HepG2 (cell line): ENCODE data around the gene CCL22. TPM values are rescaled to one million over a fixed set of nuclear protein-coding genes. Genes with fewer than 3 reads are reported as not detected.

Experiments
- AHDC1 ChIP-seq: sonication (generic); formaldehyde crosslinking; IDR thresholded peaks from 2 replicates; pipeline ENCODE4 v1.5.1; 2020; ENCODE audit warnings: mild to moderate bottlenecking, missing genetic modification reagents, borderline replicate concordance
- CBX2 ChIP-seq, 2 experiments: fragments of 200-600 bp in 1 of 2; sonication (generic); formaldehyde crosslinking in 1 of 2; IDR thresholded peaks; 2 replicates each; pipeline versions ENCODE4 v1.7.0 to v1.8.1; 2018 to 2022; ENCODE audit warnings: low read depth in 2 of 2, low read length in 1 of 2, mild to moderate bottlenecking in 1 of 2, missing genetic modification reagents in 1 of 2
- CBX5 ChIP-seq: sonication (generic); formaldehyde crosslinking; IDR thresholded peaks from 2 replicates; pipeline ENCODE4 v1.4.0; 2020; ENCODE audit warnings: missing genetic modification reagents, borderline replicate concordance
- CENPBD1 ChIP-seq: sonication (generic); formaldehyde crosslinking; IDR thresholded peaks from 2 replicates; pipeline ENCODE4 v1.8.0; 2022; ENCODE audit warnings: missing genetic modification reagents, low read depth, mild to moderate bottlenecking, borderline replicate concordance
- CHD4 ChIP-seq: fragments of 200-600 bp; sonication (generic); IDR thresholded peaks from 2 replicates; pipeline ENCODE4 v1.7.0; 2017; ENCODE audit warnings: mild to moderate bottlenecking, low read length, borderline replicate concordance
- ETV6 ChIP-seq: sonication (generic); formaldehyde crosslinking; conservative IDR thresholded peaks from 2 replicates; pipeline ENCODE4 v1.4.0; 2020; ENCODE audit warnings: missing genetic modification reagents
- IRF1 ChIP-seq: sonication (generic); formaldehyde crosslinking; IDR thresholded peaks from 2 replicates; pipeline ENCODE4 v1.4.0; 2020; ENCODE audit warnings: low read depth, mild to moderate bottlenecking, missing genetic modification reagents
- JARID2 ChIP-seq: sonication (generic); formaldehyde crosslinking; IDR thresholded peaks from 2 replicates; pipeline ENCODE4 v1.8.1; 2023; ENCODE audit warnings: missing genetic modification reagents, inconsistent platforms; ENCODE audit not compliant: insufficient replicate concordance
- KLF15 ChIP-seq: sonication (generic); formaldehyde crosslinking; IDR thresholded peaks from 2 replicates; pipeline ENCODE4 v1.8.1; 2023; ENCODE audit warnings: borderline replicate concordance, mild to moderate bottlenecking, inconsistent platforms, missing genetic modification reagents, mixed read lengths
- KLF9 ChIP-seq: IDR thresholded peaks from 2 replicates; pipeline ENCODE4 v1.6.1; 2016; ENCODE audit warnings: low read depth
- NCOR1 ChIP-seq: fragments of 200-600 bp; sonication (generic); IDR thresholded peaks from 2 replicates; pipeline ENCODE4 v1.7.0; 2017; ENCODE audit warnings: antibody characterized with exemption, low read length, borderline replicate concordance
- RAD51 ChIP-seq: fragments of 450-650 bp; IDR thresholded peaks from 2 replicates; pipeline ENCODE4 v1.6.1; 2016; ENCODE audit warnings: borderline replicate concordance
- RCOR2 ChIP-seq: IDR thresholded peaks from 2 replicates; pipeline ENCODE4 v1.6.1; 2016; ENCODE audit warnings: missing biosample characterization, missing genetic modification reagents
- SP1 ChIP-seq, 2 experiments: fragments of 450-650 bp in 1 of 2; sonication (generic) in 1 of 2; formaldehyde crosslinking in 1 of 2; IDR thresholded peaks; 2 replicates each; pipeline versions ENCODE4 v1.4.0 to v1.6.1; 2016 to 2020; ENCODE audit warnings: missing genetic modification reagents in 1 of 2
- ZBTB39 ChIP-seq: sonication (generic); formaldehyde crosslinking; IDR thresholded peaks from 2 replicates; pipeline ENCODE4 v1.5.0; 2020; ENCODE audit warnings: missing genetic modification reagents
- ZNF235 ChIP-seq: sonication (generic); formaldehyde crosslinking; IDR thresholded peaks from 2 replicates; pipeline ENCODE4 v1.8.1; 2023; ENCODE audit warnings: mild to moderate bottlenecking, missing genetic modification reagents, borderline replicate concordance
- ZNF282 ChIP-seq: fragments of 450-650 bp; IDR thresholded peaks from 2 replicates; pipeline ENCODE4 v1.6.1; 2018; ENCODE audit not compliant: partially characterized antibody
- ZNF780A ChIP-seq: sonication (generic); formaldehyde crosslinking; IDR thresholded peaks from 2 replicates; pipeline ENCODE4 v1.8.0; 2022; ENCODE audit warnings: mild to moderate bottlenecking, missing genetic modification reagents, moderate library complexity
- polyA plus RNA-seq, 8 experiments: library from polyadenylated mRNA; depleted of rRNA in 3 of 8; stranded (reverse) in 7 of 8; unstranded in 1 of 8; fragments of >200 nt; fragmentation: Illumina TruSeq in 4 of 8; extraction: Trizol in 4 of 8; gene quantifications; 2 replicates each; pipeline versions ENCODE4 v1.2.1 to v1.2.3, GENCODE V29; 2011 to 2016; ENCODE audit warnings: low read depth in 4 of 8, missing spikeins in 1 of 8, mixed read lengths in 1 of 8; ENCODE audit not compliant: insufficient read depth in 1 of 8
- total RNA-seq, 5 experiments: library from RNA; depleted of rRNA; stranded (reverse); fragments of >200 nt; fragmentation: Illumina TruSeq; extraction: Trizol; gene quantifications; 2 replicates each; pipeline ENCODE4 v1.2.3, GENCODE V29; 2016; ENCODE audit warnings: low read depth in 1 of 5

Gene CCL22
- total and polyA plus RNA-seq, 2 of the 13 experiments (the other 11 are each of a cell fraction or from before 2014, with no cell fraction given) = not detected

GRCh38 chr16:57384248-57385070 lies 25.9 kb downstream of the CCL22 start (continued):
- no peak for TF ChIP-seq JARID2 (CRISPR knock-in tag)
- TF ChIP-seq IRF1 (CRISPR knock-in tag) = no peak
- TF ChIP-seq AHDC1 (CRISPR knock-in tag) = peak; percentile 63; the same call in 1 of the 2 replicates
- peak; percentile 87 for TF ChIP-seq ZNF235 (CRISPR knock-in tag)
- TF ChIP-seq ETV6 (CRISPR knock-in tag) = no peak
- TF ChIP-seq RCOR2 (CRISPR knock-in tag) = no peak
- TF ChIP-seq KLF9 = no peak
- no peak for TF ChIP-seq CENPBD1 (CRISPR knock-in tag)
- no peak for TF ChIP-seq CHD4
- 0 out of 2 replicates have a peak, but pooled peaks have one; percentile 78 for TF ChIP-seq ZNF780A (CRISPR knock-in tag)
- no peak for TF ChIP-seq RAD51
- no peak for TF ChIP-seq KLF15 (CRISPR knock-in tag)
- TF ChIP-seq SP1 (IDR thresholded peaks at IDR 0.05) = no peak
- no peak for TF ChIP-seq SP1 (CRISPR knock-in tag; IDR thresholded peaks at IDR 0.05)
- TF ChIP-seq CBX5 (CRISPR knock-in tag) = no peak
- TF ChIP-seq NCOR1 = no peak
- no peak for TF ChIP-seq ZBTB39 (CRISPR knock-in tag)
- no peak for TF ChIP-seq ZNF282
- no peak for TF ChIP-seq CBX2 (IDR thresholded peaks at IDR 0.05; ENCODE audit: low read depth, low read length)
- TF ChIP-seq CBX2 (CRISPR knock-in tag; IDR thresholded peaks at IDR 0.05; ENCODE audit: low read depth) = no peak
